ENCODE results near the gene TRIM32. TPM values are rescaled to one million over a fixed set of nuclear protein-coding genes. Genes with fewer than 3 reads are reported as not detected.

Gene TRIM32
- total RNA-seq, 1 experiment from 2014 or later: 17.5 TPM

DNA sequence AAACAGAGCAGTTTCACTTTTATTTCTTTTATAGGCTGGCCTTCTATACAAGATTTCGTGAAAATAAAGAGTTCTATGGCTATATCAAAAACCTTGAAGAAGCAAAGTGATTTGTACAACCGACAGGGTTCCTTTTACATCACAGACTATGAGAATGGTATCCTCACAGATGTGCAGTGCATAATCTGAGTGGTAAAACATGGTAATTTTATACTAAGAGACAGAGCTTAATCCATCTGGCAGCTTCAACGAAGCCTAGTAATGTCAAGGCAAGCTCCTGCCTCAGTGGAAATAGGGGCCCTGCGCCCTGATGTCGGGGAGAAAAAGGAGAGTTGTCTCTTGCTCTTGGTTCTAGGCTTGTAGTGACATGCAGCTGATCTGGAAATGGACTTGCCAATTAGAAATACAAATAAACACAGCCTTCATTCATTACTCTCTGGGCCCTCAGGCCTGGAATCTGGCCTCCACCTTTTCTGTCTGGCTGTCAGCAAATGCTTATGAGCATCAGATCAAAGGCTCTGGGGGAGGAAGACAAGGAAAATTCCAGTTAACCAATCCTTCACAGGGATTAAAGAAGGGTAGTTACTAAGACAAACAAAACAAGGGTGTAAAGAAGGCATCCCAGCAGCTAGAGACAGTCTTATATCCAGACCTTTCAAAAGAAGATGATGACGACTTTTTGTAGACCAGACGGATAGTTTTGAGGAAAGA, 33.6 kb upstream of the TRIM32 start:
- Mint-ChIP-seq H3K27ac (no peak overlapping the region), H3K36me3 (peaks cover 3% of the 10 kb centered on the region; the same call in 1 of the 2 replicates), H3K9me3 (no peaks in the 10 kb centered on the region), H3K4me1 (peaks cover 4% of the 10 kb centered on the region; the same call in 1 of the 2 replicates), H3K4me3 (no peak overlapping the region), H3K27me3 (ENCODE audit: low read depth) (no peaks in the 10 kb centered on the region)
- ChIA-PET CTCF (no interaction called here), POLR2A (no interaction called here)
- TF ChIP-seq FOXP1 (CRISPR knock-in tag; IDR thresholded peaks at IDR 0.05; ENCODE audit: borderline replicate concordance) (no peak), ZNF416 (CRISPR knock-in tag; IDR thresholded peaks at IDR 0.05) (no peak), ZNF138 (CRISPR knock-in tag; conservative IDR thresholded peaks at IDR 0.05) (no peak), SP1 (CRISPR knock-in tag; conservative IDR thresholded peaks at IDR 0.05) (no peak), E2F1 (CRISPR knock-in tag; IDR thresholded peaks at IDR 0.05) (no peak), ELF4 (CRISPR knock-in tag; IDR thresholded peaks at IDR 0.05; ENCODE audit: low read depth) (no peak), IRF2 (CRISPR knock-in tag; IDR thresholded peaks at IDR 0.05; ENCODE audit: borderline replicate concordance, low read depth) (no peak), ZNF121 (CRISPR knock-in tag; IDR thresholded peaks at IDR 0.05) (no peak), SOX15 (CRISPR knock-in tag; IDR thresholded peaks at IDR 0.05) (no peak)
- TF ChIP-seq, protein P1, sequence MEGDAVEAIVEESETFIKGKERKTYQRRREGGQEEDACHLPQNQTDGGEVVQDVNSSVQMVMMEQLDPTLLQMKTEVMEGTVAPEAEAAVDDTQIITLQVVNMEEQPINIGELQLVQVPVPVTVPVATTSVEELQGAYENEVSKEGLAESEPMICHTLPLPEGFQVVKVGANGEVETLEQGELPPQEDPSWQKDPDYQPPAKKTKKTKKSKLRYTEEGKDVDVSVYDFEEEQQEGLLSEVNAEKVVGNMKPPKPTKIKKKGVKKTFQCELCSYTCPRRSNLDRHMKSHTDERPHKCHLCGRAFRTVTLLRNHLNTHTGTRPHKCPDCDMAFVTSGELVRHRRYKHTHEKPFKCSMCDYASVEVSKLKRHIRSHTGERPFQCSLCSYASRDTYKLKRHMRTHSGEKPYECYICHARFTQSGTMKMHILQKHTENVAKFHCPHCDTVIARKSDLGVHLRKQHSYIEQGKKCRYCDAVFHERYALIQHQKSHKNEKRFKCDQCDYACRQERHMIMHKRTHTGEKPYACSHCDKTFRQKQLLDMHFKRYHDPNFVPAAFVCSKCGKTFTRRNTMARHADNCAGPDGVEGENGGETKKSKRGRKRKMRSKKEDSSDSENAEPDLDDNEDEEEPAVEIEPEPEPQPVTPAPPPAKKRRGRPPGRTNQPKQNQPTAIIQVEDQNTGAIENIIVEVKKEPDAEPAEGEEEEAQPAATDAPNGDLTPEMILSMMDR (IDR thresholded peaks at IDR 0.05): no peak
- TF ChIP-seq, protein P2, sequence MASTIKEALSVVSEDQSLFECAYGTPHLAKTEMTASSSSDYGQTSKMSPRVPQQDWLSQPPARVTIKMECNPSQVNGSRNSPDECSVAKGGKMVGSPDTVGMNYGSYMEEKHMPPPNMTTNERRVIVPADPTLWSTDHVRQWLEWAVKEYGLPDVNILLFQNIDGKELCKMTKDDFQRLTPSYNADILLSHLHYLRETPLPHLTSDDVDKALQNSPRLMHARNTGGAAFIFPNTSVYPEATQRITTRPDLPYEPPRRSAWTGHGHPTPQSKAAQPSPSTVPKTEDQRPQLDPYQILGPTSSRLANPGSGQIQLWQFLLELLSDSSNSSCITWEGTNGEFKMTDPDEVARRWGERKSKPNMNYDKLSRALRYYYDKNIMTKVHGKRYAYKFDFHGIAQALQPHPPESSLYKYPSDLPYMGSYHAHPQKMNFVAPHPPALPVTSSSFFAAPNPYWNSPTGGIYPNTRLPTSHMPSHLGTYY (CRISPR knock-in tag; IDR thresholded peaks at IDR 0.05): no peak
- DNase-seq (ENCODE audit: low spot score): no peak
- ATAC-seq: no peak

DNA sequence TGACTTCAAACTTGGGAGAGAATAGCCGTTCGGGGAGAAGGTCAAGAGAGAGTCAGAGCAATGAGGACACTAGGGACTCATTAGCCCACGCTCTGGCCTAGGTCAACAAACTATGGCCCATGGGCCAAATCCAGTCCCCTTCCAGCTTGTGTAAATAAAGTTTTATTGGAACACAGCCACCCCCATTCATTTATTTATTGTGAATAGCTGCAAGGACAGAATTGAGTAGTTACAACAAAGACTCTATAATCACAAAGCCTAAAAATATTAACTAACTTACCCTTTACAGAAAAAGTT, 33.1 kb upstream of the TRIM32 start:
- DNase-seq (ENCODE audit: low spot score) (no peak), ATAC-seq (no peak)
- Mint-ChIP-seq H3K9me3 (no peaks in the 10 kb centered on the region), H3K4me1 (peaks cover 6% of the 10 kb centered on the region; the same call in 1 of the 2 replicates), H3K27ac (no peak overlapping the region), H3K27me3 (ENCODE audit: low read depth) (no peaks in the 10 kb centered on the region), H3K4me3 (no peak overlapping the region), H3K36me3 (peaks cover 3% of the 10 kb centered on the region; the same call in 1 of the 2 replicates)
- POLR2A ChIA-PET: no interaction called here
- TF ChIP-seq ZNF232 (CRISPR knock-in tag; IDR thresholded peaks at IDR 0.05): no peak
- TF ChIP-seq, protein P3, sequence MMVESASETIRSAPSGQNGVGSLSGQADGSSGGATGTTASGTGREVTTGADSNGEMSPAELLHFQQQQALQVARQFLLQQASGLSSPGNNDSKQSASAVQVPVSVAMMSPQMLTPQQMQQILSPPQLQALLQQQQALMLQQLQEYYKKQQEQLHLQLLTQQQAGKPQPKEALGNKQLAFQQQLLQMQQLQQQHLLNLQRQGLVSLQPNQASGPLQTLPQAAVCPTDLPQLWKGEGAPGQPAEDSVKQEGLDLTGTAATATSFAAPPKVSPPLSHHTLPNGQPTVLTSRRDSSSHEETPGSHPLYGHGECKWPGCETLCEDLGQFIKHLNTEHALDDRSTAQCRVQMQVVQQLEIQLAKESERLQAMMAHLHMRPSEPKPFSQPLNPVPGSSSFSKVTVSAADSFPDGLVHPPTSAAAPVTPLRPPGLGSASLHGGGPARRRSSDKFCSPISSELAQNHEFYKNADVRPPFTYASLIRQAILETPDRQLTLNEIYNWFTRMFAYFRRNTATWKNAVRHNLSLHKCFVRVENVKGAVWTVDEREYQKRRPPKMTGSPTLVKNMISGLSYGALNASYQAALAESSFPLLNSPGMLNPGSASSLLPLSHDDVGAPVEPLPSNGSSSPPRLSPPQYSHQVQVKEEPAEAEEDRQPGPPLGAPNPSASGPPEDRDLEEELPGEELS (CRISPR knock-in tag; IDR thresholded peaks at IDR 0.05): no peak
- TF ChIP-seq, protein P4, sequence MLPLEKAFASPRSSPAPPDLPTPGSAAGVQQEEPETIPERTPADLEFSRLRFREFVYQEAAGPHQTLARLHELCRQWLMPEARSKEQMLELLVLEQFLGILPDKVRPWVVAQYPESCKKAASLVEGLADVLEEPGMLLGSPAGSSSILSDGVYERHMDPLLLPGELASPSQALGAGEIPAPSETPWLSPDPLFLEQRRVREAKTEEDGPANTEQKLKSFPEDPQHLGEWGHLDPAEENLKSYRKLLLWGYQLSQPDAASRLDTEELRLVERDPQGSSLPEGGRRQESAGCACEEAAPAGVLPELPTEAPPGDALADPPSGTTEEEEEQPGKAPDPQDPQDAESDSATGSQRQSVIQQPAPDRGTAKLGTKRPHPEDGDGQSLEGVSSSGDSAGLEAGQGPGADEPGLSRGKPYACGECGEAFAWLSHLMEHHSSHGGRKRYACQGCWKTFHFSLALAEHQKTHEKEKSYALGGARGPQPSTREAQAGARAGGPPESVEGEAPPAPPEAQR (CRISPR knock-in tag; IDR thresholded peaks at IDR 0.05): no peak
- CTCF ChIA-PET: no interaction called here

DNA sequence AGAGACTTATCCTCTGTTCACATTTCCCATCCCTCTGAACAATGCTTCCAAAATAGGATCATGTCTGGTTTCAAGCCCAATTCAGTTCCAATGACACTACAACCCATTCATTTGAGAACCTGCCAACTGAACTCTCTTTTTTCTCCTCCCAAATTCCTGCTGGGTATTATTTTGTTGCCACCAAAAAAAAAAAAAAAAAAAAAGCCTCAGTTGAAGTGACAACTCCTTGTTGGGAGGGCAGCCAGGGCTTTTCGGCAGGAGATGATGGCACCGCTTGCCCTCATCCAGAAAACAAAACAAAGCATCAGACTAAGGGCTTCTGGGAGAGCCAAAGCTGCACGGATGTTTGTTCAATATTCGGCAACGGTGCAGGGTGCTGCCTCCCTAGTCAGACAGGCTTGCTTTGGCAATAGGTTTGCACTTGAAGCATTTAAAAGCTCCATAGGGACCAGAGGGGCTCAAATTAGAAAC, 30.6 kb upstream of the TRIM32 start:
- peaks cover under 1% of the 10 kb centered on the region; the same call in 1 of the 2 replicates for H3K36me3 Mint-ChIP-seq
- no peaks in the 10 kb centered on the region for H3K27me3 Mint-ChIP-seq (ENCODE audit: low read depth)
- DNase-seq (ENCODE audit: low spot score) (no peak), ATAC-seq (no peak)
- CTCF ChIA-PET: interaction anchor here (0.8 kb wide), 1 partner anchor 320 kb away, joined by 3 read pairs; no protein-coding TSS in a partner anchor
- no peak overlapping the region for H3K27ac Mint-ChIP-seq
- peaks cover 6% of the 10 kb centered on the region; the same call in 1 of the 2 replicates for H3K4me1 Mint-ChIP-seq
- H3K4me3 Mint-ChIP-seq: no peak overlapping the region
- H3K9me3 Mint-ChIP-seq: no peaks in the 10 kb centered on the region
- POLR2A ChIA-PET: no interaction called here
- TF ChIP-seq ZNF416 (CRISPR knock-in tag; IDR thresholded peaks at IDR 0.05) (no peak), TP53 (CRISPR knock-in tag; IDR thresholded peaks at IDR 0.05) (no peak), OVOL2 (CRISPR knock-in tag; IDR thresholded peaks at IDR 0.05; ENCODE audit: borderline replicate concordance) (no peak), KAT7 (CRISPR knock-in tag; IDR thresholded peaks at IDR 0.05; ENCODE audit: borderline replicate concordance) (no peak)
- TF ChIP-seq, protein P5, sequence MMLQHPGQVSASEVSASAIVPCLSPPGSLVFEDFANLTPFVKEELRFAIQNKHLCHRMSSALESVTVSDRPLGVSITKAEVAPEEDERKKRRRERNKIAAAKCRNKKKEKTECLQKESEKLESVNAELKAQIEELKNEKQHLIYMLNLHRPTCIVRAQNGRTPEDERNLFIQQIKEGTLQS (CRISPR knock-in tag; conservative IDR thresholded peaks at IDR 0.05): no peak
- TF ChIP-seq, protein P3 (CRISPR knock-in tag; IDR thresholded peaks at IDR 0.05): no peak

Data from WTC11 (cell line).